HepG2 (cell line): ENCODE data around the gene ZNF865. TPM values are rescaled to one million over a fixed set of nuclear protein-coding genes. Genes with fewer than 3 reads are reported as not detected.
A peak's percentile ranks its signal among the peaks of the same experiment; 100 is the strongest.

Source experiments
- MXI1 ChIP-seq: IDR thresholded peaks from 3 replicates; pipeline ENCODE4 v1.6.1; 2012; ENCODE audit warnings: low read depth, low read length, inconsistent platforms, borderline replicate concordance
- POLR2AphosphoS2 ChIP-seq: IDR thresholded peaks from 2 replicates; pipeline ENCODE4 v1.6.1; 2011; ENCODE audit warnings: low read depth, low read length, improper control_type of control experiment
- SNAPC4 ChIP-seq: sonication (generic); formaldehyde crosslinking; IDR thresholded peaks from 2 replicates; pipeline ENCODE4 v1.4.0; 2020; ENCODE audit warnings: mild to moderate bottlenecking, missing genetic modification reagents
- SOX5 ChIP-seq: IDR thresholded peaks from 2 replicates; pipeline ENCODE4 v1.6.1; 2016; ENCODE audit warnings: borderline replicate concordance
- TCF7L2 ChIP-seq: IDR thresholded peaks from 2 replicates; pipeline ENCODE4 v1.6.1; 2011; ENCODE audit warnings: mild to moderate bottlenecking, low read depth, low read length, moderate library complexity
- ZFP41 ChIP-seq: sonication (generic); formaldehyde crosslinking; IDR thresholded peaks from 2 replicates; pipeline ENCODE4 v1.4.0; 2020; ENCODE audit warnings: mild to moderate bottlenecking, missing genetic modification reagents, borderline replicate concordance
- ZFP91 ChIP-seq: sonication (generic); formaldehyde crosslinking; IDR thresholded peaks from 2 replicates; pipeline ENCODE4 v1.9.0; 2022; ENCODE audit warnings: missing genetic modification reagents, mild to moderate bottlenecking, borderline replicate concordance
- ZNF143 ChIP-seq: sonication (generic); formaldehyde crosslinking; IDR thresholded peaks from 2 replicates; pipeline ENCODE4 v1.4.0; 2020; ENCODE audit warnings: missing genetic modification reagents
- ZNF556 ChIP-seq: sonication (generic); formaldehyde crosslinking; IDR thresholded peaks from 2 replicates; pipeline ENCODE4 v1.4.0; 2020; ENCODE audit warnings: mild to moderate bottlenecking, missing genetic modification reagents, borderline replicate concordance
- ZNF574 ChIP-seq: sonication (generic); formaldehyde crosslinking; IDR thresholded peaks from 2 replicates; pipeline ENCODE4 v1.4.0; 2020; ENCODE audit warnings: missing genetic modification reagents
- polyA plus RNA-seq, 8 experiments: library from polyadenylated mRNA; depleted of rRNA in 3 of 8; stranded (reverse) in 7 of 8; unstranded in 1 of 8; fragments of >200 nt; fragmentation: Illumina TruSeq in 4 of 8; extraction: Trizol in 4 of 8; gene quantifications; 2 replicates each; pipeline versions ENCODE4 v1.2.1 to v1.2.3, GENCODE V29; 2011 to 2016; ENCODE audit warnings: low read depth in 4 of 8, missing spikeins in 1 of 8, mixed read lengths in 1 of 8; ENCODE audit not compliant: insufficient read depth in 1 of 8
- total RNA-seq, 5 experiments: library from RNA; depleted of rRNA; stranded (reverse); fragments of >200 nt; fragmentation: Illumina TruSeq; extraction: Trizol; gene quantifications; 2 replicates each; pipeline ENCODE4 v1.2.3, GENCODE V29; 2016; ENCODE audit warnings: low read depth in 1 of 5
- TF ChIP-seq, protein P1 (sequence below): sonication (generic); formaldehyde crosslinking; IDR thresholded peaks from 2 replicates; pipeline ENCODE4 v1.4.0; 2020; ENCODE audit warnings: mild to moderate bottlenecking, missing genetic modification reagents, borderline replicate concordance
- TF ChIP-seq, protein P2 (sequence below): IDR thresholded peaks from 2 replicates; pipeline ENCODE4 v1.6.1; 2012; ENCODE audit warnings: inconsistent platforms
- TF ChIP-seq, protein P3 (sequence below): IDR thresholded peaks from 2 replicates; pipeline ENCODE4 v1.6.1; 2016; ENCODE audit warnings: missing compliant biosample characterization, missing genetic modification reagents, borderline replicate concordance

Gene ZNF865
- total and polyA plus RNA-seq, 2 of the 13 experiments (the other 11 are each of a cell fraction or from before 2014, with no cell fraction given) = 0.93 to 1.0 TPM

GRCh38 chr19:55638864-55639359 is 33.5 kb downstream of the ZNF865 start (continued):
- peak; percentile 99 for TF ChIP-seq ZNF574
- TF ChIP-seq, protein P1, sequence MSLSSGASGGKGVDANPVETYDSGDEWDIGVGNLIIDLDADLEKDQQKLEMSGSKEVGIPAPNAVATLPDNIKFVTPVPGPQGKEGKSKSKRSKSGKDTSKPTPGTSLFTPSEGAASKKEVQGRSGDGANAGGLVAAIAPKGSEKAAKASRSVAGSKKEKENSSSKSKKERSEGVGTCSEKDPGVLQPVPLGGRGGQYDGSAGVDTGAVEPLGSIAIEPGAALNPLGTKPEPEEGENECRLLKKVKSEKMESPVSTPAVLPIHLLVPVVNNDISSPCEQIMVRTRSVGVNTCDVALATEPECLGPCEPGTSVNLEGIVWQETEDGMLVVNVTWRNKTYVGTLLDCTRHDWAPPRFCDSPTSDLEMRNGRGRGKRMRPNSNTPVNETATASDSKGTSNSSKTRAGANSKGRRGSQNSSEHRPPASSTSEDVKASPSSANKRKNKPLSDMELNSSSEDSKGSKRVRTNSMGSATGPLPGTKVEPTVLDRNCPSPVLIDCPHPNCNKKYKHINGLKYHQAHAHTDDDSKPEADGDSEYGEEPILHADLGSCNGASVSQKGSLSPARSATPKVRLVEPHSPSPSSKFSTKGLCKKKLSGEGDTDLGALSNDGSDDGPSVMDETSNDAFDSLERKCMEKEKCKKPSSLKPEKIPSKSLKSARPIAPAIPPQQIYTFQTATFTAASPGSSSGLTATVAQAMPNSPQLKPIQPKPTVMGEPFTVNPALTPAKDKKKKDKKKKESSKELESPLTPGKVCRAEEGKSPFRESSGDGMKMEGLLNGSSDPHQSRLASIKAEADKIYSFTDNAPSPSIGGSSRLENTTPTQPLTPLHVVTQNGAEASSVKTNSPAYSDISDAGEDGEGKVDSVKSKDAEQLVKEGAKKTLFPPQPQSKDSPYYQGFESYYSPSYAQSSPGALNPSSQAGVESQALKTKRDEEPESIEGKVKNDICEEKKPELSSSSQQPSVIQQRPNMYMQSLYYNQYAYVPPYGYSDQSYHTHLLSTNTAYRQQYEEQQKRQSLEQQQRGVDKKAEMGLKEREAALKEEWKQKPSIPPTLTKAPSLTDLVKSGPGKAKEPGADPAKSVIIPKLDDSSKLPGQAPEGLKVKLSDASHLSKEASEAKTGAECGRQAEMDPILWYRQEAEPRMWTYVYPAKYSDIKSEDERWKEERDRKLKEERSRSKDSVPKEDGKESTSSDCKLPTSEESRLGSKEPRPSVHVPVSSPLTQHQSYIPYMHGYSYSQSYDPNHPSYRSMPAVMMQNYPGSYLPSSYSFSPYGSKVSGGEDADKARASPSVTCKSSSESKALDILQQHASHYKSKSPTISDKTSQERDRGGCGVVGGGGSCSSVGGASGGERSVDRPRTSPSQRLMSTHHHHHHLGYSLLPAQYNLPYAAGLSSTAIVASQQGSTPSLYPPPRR = no peak
- TF ChIP-seq, protein P2, sequence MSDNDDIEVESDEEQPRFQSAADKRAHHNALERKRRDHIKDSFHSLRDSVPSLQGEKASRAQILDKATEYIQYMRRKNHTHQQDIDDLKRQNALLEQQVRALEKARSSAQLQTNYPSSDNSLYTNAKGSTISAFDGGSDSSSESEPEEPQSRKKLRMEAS = peak; percentile 17; the same call in 1 of the 2 replicates
- no peak for TF ChIP-seq SOX5 (CRISPR knock-in tag)
- TF ChIP-seq SNAPC4 (CRISPR knock-in tag) = no peak
- no peak for TF ChIP-seq ZNF143 (CRISPR knock-in tag)
- no peak for TF ChIP-seq ZFP41
- no peak for TF ChIP-seq TCF7L2
- no peak for TF ChIP-seq POLR2AphosphoS2
- no peak for TF ChIP-seq ZNF556
- TF ChIP-seq ZFP91 (CRISPR knock-in tag) = peak; percentile 45; the same call in 1 of the 2 replicates
- TF ChIP-seq, protein P3, sequence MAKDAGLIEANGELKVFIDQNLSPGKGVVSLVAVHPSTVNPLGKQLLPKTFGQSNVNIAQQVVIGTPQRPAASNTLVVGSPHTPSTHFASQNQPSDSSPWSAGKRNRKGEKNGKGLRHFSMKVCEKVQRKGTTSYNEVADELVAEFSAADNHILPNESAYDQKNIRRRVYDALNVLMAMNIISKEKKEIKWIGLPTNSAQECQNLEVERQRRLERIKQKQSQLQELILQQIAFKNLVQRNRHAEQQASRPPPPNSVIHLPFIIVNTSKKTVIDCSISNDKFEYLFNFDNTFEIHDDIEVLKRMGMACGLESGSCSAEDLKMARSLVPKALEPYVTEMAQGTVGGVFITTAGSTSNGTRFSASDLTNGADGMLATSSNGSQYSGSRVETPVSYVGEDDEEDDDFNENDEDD (CRISPR knock-in tag) = no peak
- no peak for TF ChIP-seq MXI1
